ENCODE results near the gene RTL5. TPM values are rescaled to one million over a fixed set of nuclear protein-coding genes. Genes with fewer than 3 reads are reported as not detected.

Gene RTL5
- total and polyA plus RNA-seq, 4 donors: 0.32 to 1.9 (median 0.96) TPM

DNA sequence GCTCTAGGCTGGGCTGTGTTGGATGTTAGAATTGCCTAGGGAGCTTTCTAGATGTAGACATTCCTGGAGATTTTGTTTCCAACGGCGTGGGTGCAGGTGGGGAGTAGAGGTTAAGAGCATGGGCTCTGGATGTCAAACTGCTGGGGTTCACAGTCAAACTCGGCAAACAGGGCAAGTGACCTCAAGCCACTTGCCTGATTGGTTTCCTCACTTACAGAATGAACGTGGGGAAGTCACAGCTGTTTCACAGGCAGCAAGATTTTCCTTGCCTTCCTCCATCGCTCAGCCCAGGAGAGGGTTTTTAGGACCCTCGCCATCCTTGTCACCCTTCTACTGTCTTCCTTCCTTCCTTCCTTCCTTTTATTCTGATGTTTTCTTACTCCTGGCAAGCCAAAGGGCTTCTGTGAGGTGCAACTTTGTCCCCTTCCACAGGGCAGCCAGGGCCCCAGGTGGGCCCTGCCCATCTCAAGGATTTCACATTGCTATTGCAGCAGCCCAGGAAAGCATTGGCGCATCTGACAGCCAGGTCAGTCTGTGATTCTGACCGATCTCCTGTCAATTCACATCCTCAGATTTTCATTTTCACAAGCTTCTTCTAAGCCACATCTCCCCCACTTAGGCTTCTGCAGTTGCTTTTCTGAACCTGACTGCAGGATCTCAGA is 7.0 kb downstream of the RTL5 start:
- Histone ChIP-seq H3K27ac (ENCODE audit: low read depth in 1 of 2, low read length in 2 of 2) (peak overlapping the region in 1 of 2 donors; percentile 42), H3K9me3 (ENCODE audit: control insufficient read depth in 4 of 4, low read length in 3 of 4) (no peaks in the 10 kb centered on the region), H3K4me1 (ENCODE audit: control insufficient read depth in 4 of 4, insufficient read depth in 4 of 4, low read length in 3 of 4) (peaks cover 2 to 22% (median 7%) of the 10 kb centered on the region in 4 donors), H3K27me3 (ENCODE audit: control insufficient read depth in 4 of 4, insufficient read depth in 4 of 4, low read length in 3 of 4) (no peaks in the 10 kb centered on the region), H3K4me3 (ENCODE audit: low read depth in 1 of 3, low read length in 3 of 3) (no peak overlapping the region), H3K9ac (ENCODE audit: low read depth in 1 of 2, low read length in 2 of 2) (no peak overlapping the region), H3K36me3 (ENCODE audit: control insufficient read depth in 4 of 4, insufficient read depth in 3 of 4, low read depth in 1 of 4, low read length in 3 of 4) (no peaks in the 10 kb centered on the region)
- no peak for DNase-seq (ENCODE audit: low spot score)
- 72% methylated on average over 8 of the region's 8 CpGs for WGBS
- TF ChIP-seq GABPA (IDR thresholded peaks at IDR 0.05 in 1 of 2, conservative IDR thresholded peaks at IDR 0.05 in 1 of 2) (no peak), ZBTB33 (IDR thresholded peaks at IDR 0.05) (no peak), RXRA (IDR thresholded peaks at IDR 0.05) (no peak), RAD21 (IDR thresholded peaks at IDR 0.05) (no peak), HNF4A (conservative IDR thresholded peaks at IDR 0.05) (no peak), FOXA1 (IDR thresholded peaks at IDR 0.05) (no peak), TAF1 (conservative IDR thresholded peaks at IDR 0.05) (no peak), JUND (IDR thresholded peaks at IDR 0.05) (no peak), MAX (IDR thresholded peaks at IDR 0.05) (no peak), YY1 (IDR thresholded peaks at IDR 0.05) (no peak), SP1 (IDR thresholded peaks at IDR 0.05) (no peak), FOXA2 (IDR thresholded peaks at IDR 0.05) (no peak), NR2F2 (IDR thresholded peaks at IDR 0.05) (no peak), HNF4G (IDR thresholded peaks at IDR 0.05) (no peak), EGR1 (IDR thresholded peaks at IDR 0.05; ENCODE audit: low read depth in 2 of 2) (no peak)
- TF ChIP-seq, protein P1, sequence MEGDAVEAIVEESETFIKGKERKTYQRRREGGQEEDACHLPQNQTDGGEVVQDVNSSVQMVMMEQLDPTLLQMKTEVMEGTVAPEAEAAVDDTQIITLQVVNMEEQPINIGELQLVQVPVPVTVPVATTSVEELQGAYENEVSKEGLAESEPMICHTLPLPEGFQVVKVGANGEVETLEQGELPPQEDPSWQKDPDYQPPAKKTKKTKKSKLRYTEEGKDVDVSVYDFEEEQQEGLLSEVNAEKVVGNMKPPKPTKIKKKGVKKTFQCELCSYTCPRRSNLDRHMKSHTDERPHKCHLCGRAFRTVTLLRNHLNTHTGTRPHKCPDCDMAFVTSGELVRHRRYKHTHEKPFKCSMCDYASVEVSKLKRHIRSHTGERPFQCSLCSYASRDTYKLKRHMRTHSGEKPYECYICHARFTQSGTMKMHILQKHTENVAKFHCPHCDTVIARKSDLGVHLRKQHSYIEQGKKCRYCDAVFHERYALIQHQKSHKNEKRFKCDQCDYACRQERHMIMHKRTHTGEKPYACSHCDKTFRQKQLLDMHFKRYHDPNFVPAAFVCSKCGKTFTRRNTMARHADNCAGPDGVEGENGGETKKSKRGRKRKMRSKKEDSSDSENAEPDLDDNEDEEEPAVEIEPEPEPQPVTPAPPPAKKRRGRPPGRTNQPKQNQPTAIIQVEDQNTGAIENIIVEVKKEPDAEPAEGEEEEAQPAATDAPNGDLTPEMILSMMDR (IDR thresholded peaks at IDR 0.05; ENCODE audit: low read depth, low read length, missing input control): no peak
- TF ChIP-seq, protein P2, sequence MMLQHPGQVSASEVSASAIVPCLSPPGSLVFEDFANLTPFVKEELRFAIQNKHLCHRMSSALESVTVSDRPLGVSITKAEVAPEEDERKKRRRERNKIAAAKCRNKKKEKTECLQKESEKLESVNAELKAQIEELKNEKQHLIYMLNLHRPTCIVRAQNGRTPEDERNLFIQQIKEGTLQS (IDR thresholded peaks at IDR 0.05): no peak
- TF ChIP-seq, protein P3, sequence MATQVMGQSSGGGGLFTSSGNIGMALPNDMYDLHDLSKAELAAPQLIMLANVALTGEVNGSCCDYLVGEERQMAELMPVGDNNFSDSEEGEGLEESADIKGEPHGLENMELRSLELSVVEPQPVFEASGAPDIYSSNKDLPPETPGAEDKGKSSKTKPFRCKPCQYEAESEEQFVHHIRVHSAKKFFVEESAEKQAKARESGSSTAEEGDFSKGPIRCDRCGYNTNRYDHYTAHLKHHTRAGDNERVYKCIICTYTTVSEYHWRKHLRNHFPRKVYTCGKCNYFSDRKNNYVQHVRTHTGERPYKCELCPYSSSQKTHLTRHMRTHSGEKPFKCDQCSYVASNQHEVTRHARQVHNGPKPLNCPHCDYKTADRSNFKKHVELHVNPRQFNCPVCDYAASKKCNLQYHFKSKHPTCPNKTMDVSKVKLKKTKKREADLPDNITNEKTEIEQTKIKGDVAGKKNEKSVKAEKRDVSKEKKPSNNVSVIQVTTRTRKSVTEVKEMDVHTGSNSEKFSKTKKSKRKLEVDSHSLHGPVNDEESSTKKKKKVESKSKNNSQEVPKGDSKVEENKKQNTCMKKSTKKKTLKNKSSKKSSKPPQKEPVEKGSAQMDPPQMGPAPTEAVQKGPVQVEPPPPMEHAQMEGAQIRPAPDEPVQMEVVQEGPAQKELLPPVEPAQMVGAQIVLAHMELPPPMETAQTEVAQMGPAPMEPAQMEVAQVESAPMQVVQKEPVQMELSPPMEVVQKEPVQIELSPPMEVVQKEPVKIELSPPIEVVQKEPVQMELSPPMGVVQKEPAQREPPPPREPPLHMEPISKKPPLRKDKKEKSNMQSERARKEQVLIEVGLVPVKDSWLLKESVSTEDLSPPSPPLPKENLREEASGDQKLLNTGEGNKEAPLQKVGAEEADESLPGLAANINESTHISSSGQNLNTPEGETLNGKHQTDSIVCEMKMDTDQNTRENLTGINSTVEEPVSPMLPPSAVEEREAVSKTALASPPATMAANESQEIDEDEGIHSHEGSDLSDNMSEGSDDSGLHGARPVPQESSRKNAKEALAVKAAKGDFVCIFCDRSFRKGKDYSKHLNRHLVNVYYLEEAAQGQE (IDR thresholded peaks at IDR 0.05): no peak
